HepG2 (cell line): ENCODE results near the gene BICRA. TPM values are rescaled to one million over a fixed set of nuclear protein-coding genes. Genes with fewer than 3 reads are reported as not detected.
A peak's percentile ranks its signal among the peaks of the same experiment; 100 is the strongest.

Experiments used
- ASH2L ChIP-seq: fragments of 300-600, 200-600 bp; sonication (generic); IDR thresholded peaks from 2 replicates; pipeline ENCODE4 v1.7.0; 2017; ENCODE audit warnings: low read depth, mild to moderate bottlenecking, moderate library complexity, mixed read lengths, low read length; ENCODE audit not compliant: insufficient read length
- ERF ChIP-seq: IDR thresholded peaks from 2 replicates; pipeline ENCODE4 v1.6.1; 2018; ENCODE audit warnings: missing biosample characterization, missing genetic modification reagents
- HDAC1 ChIP-seq: sonication (generic); formaldehyde crosslinking; IDR thresholded peaks from 2 replicates; pipeline ENCODE4 v1.5.1; 2020; ENCODE audit warnings: mild to moderate bottlenecking, missing genetic modification reagents
- HDAC2 ChIP-seq: sonication (generic); formaldehyde crosslinking; IDR thresholded peaks from 2 replicates; pipeline ENCODE4 v1.4.0; 2020; ENCODE audit warnings: missing genetic modification reagents
- MAFG ChIP-seq: sonication (generic); formaldehyde crosslinking; IDR thresholded peaks from 2 replicates; pipeline ENCODE4 v1.5.1; 2020; ENCODE audit warnings: mild to moderate bottlenecking, missing genetic modification reagents
- MYC ChIP-seq: sonication (generic); formaldehyde crosslinking; IDR thresholded peaks from 2 replicates; pipeline ENCODE4 v1.9.0; 2021; ENCODE audit warnings: missing genetic modification reagents, borderline replicate concordance
- NFRKB ChIP-seq: fragments of 450-650 bp; IDR thresholded peaks from 2 replicates; pipeline ENCODE4 v1.6.1; 2017
- REXO4 ChIP-seq: sonication (generic); formaldehyde crosslinking; IDR thresholded peaks from 2 replicates; pipeline ENCODE4 v1.8.0; 2022; ENCODE audit warnings: missing genetic modification reagents, mild to moderate bottlenecking, borderline replicate concordance
- SUZ12 ChIP-seq: fragments of 150-350 bp; IDR thresholded peaks from 2 replicates; pipeline ENCODE4 v1.6.1; 2014; ENCODE audit warnings: low read depth, low read length
- TEAD2 ChIP-seq: sonication (generic); formaldehyde crosslinking; IDR thresholded peaks from 2 replicates; pipeline ENCODE4 v1.9.0; 2021; ENCODE audit warnings: missing genetic modification reagents
- ZNF337 ChIP-seq: sonication (generic); formaldehyde crosslinking; IDR thresholded peaks from 2 replicates; pipeline ENCODE4 v1.5.1; 2020; ENCODE audit warnings: missing genetic modification reagents, low read depth, mild to moderate bottlenecking, borderline replicate concordance
- ZNF501 ChIP-seq: sonication (generic); formaldehyde crosslinking; IDR thresholded peaks from 2 replicates; pipeline ENCODE4 v1.5.1; 2020; ENCODE audit warnings: mild to moderate bottlenecking, moderate library complexity, missing genetic modification reagents
- ZSCAN31 ChIP-seq: sonication (generic); formaldehyde crosslinking; IDR thresholded peaks from 2 replicates; pipeline ENCODE4 v1.5.0; 2020; ENCODE audit warnings: low read depth, mild to moderate bottlenecking, missing genetic modification reagents
- polyA plus RNA-seq, 8 experiments: library from polyadenylated mRNA; depleted of rRNA in 3 of 8; stranded (reverse) in 7 of 8; unstranded in 1 of 8; fragments of >200 nt; fragmentation: Illumina TruSeq in 4 of 8; extraction: Trizol in 4 of 8; gene quantifications; 2 replicates each; pipeline versions ENCODE4 v1.2.1 to v1.2.3, GENCODE V29; 2011 to 2016; ENCODE audit warnings: low read depth in 4 of 8, missing spikeins in 1 of 8, mixed read lengths in 1 of 8; ENCODE audit not compliant: insufficient read depth in 1 of 8
- total RNA-seq, 5 experiments: library from RNA; depleted of rRNA; stranded (reverse); fragments of >200 nt; fragmentation: Illumina TruSeq; extraction: Trizol; gene quantifications; 2 replicates each; pipeline ENCODE4 v1.2.3, GENCODE V29; 2016; ENCODE audit warnings: low read depth in 1 of 5
- TF ChIP-seq, protein P1 (sequence below): sonication (generic); formaldehyde crosslinking; IDR thresholded peaks from 2 replicates; pipeline ENCODE4 v1.4.0; 2020; ENCODE audit warnings: missing genetic modification reagents
- TF ChIP-seq, protein P2 (sequence below): IDR thresholded peaks from 2 replicates; pipeline ENCODE4 v1.6.1; 2016; ENCODE audit warnings: missing compliant biosample characterization, missing genetic modification reagents, borderline replicate concordance
- TF ChIP-seq, protein P3 (sequence below): sonication (generic); formaldehyde crosslinking; IDR thresholded peaks from 2 replicates; pipeline ENCODE4 v1.5.1; 2020; ENCODE audit warnings: mild to moderate bottlenecking, moderate library complexity, missing genetic modification reagents
- TF ChIP-seq, protein P4 (sequence below): sonication (generic); formaldehyde crosslinking; IDR thresholded peaks from 2 replicates; pipeline ENCODE4 v1.5.0; 2020; ENCODE audit warnings: missing genetic modification reagents
- TF ChIP-seq, protein P5 (sequence below): sonication (generic); formaldehyde crosslinking; conservative IDR thresholded peaks from 2 replicates; pipeline ENCODE4 v1.4.0; 2020; ENCODE audit warnings: mild to moderate bottlenecking, missing genetic modification reagents, moderate library complexity

BICRA gene
- total and polyA plus RNA-seq, 2 of the 13 experiments (the other 11 are each of a cell fraction or from before 2014, with no cell fraction given): 0.55 to 0.71 TPM

DNA sequence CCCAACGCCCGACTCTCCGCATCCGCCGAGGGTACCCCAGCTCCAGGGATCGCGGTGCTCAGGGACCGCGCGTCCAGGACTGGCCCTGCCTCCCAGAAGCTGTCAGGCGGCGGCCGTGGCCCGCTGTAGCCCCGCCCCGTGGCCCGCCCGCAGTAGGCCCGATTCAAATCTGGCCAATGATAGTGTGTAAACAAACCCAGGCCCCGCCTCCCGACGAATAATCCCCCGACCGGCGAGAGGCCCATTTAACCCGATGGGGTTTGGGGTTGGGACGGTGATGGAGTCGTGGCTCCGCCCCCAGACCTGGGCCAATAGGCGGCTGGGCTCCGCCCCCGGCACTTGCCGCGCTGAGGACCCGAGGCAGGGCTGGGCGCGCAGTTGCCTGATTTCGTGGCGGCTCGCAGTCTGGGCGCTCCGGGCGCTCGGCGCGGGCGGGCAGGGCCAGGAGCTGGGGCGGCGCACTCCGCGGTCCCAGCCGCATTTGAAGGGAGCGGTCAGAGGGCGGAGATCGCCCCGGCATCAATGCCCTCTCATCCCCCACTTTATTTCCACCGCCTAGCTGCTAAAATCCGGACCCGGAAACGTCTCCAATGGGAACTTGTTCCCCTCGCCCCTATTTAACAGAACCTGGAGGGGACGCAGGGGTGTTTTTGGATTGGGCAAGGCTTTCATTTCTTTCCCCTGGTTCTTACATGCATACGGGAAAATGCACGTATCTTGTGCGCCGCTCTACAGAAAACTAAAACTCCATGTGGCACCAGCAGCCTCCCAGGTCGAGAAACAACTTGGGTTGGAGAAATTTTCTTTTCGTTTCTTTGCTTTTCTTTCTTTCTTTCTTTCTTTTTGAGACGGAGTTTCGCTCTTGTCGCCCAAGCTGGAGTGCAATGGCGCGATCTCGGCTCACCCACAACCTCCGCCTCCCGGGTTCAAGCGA lies 8.4 kb upstream of the BICRA start (continued):
- TF ChIP-seq, protein P1, sequence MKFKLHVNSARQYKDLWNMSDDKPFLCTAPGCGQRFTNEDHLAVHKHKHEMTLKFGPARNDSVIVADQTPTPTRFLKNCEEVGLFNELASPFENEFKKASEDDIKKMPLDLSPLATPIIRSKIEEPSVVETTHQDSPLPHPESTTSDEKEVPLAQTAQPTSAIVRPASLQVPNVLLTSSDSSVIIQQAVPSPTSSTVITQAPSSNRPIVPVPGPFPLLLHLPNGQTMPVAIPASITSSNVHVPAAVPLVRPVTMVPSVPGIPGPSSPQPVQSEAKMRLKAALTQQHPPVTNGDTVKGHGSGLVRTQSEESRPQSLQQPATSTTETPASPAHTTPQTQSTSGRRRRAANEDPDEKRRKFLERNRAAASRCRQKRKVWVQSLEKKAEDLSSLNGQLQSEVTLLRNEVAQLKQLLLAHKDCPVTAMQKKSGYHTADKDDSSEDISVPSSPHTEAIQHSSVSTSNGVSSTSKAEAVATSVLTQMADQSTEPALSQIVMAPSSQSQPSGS (CRISPR knock-in tag): peak; percentile 70; the same call in 1 of the 2 replicates
- TF ChIP-seq NFRKB (no peak), ASH2L (peak; percentile 27), HDAC1 (CRISPR knock-in tag) (peak; percentile 77), ZSCAN31 (peak; percentile 82; the same call in 1 of the 2 replicates), MAFG (CRISPR knock-in tag) (no peak), HDAC2 (CRISPR knock-in tag) (peak; percentile 48; the same call in 1 of the 2 replicates), SUZ12 (no peak), TEAD2 (CRISPR knock-in tag) (no peak), ERF (CRISPR knock-in tag) (peak; percentile 50; the same call in 1 of the 2 replicates), ZNF501 (CRISPR knock-in tag) (peak; percentile 87), ZNF337 (CRISPR knock-in tag) (no peak), REXO4 (CRISPR knock-in tag) (no peak), MYC (0 out of 2 replicates have a peak, but pooled peaks have one; percentile 59)
- TF ChIP-seq, protein P2, sequence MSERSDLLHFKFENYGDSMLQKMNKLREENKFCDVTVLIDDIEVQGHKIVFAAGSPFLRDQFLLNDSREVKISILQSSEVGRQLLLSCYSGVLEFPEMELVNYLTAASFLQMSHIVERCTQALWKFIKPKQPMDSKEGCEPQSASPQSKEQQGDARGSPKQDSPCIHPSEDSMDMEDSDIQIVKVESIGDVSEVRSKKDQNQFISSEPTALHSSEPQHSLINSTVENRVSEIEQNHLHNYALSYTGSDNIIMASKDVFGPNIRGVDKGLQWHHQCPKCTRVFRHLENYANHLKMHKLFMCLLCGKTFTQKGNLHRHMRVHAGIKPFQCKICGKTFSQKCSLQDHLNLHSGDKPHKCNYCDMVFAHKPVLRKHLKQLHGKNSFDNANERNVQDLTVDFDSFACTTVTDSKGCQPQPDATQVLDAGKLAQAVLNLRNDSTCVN (CRISPR knock-in tag): no peak; the same call in 1 of the 2 replicates
- TF ChIP-seq, protein P3, sequence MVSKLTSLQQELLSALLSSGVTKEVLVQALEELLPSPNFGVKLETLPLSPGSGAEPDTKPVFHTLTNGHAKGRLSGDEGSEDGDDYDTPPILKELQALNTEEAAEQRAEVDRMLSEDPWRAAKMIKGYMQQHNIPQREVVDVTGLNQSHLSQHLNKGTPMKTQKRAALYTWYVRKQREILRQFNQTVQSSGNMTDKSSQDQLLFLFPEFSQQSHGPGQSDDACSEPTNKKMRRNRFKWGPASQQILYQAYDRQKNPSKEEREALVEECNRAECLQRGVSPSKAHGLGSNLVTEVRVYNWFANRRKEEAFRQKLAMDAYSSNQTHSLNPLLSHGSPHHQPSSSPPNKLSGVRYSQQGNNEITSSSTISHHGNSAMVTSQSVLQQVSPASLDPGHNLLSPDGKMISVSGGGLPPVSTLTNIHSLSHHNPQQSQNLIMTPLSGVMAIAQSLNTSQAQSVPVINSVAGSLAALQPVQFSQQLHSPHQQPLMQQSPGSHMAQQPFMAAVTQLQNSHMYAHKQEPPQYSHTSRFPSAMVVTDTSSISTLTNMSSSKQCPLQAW (CRISPR knock-in tag): peak; percentile 80
- TF ChIP-seq, protein P4, sequence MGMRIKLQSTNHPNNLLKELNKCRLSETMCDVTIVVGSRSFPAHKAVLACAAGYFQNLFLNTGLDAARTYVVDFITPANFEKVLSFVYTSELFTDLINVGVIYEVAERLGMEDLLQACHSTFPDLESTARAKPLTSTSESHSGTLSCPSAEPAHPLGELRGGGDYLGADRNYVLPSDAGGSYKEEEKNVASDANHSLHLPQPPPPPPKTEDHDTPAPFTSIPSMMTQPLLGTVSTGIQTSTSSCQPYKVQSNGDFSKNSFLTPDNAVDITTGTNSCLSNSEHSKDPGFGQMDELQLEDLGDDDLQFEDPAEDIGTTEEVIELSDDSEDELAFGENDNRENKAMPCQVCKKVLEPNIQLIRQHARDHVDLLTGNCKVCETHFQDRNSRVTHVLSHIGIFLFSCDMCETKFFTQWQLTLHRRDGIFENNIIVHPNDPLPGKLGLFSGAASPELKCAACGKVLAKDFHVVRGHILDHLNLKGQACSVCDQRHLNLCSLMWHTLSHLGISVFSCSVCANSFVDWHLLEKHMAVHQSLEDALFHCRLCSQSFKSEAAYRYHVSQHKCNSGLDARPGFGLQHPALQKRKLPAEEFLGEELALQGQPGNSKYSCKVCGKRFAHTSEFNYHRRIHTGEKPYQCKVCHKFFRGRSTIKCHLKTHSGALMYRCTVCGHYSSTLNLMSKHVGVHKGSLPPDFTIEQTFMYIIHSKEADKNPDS: no peak; the same call in 1 of the 2 replicates
- TF ChIP-seq, protein P5, sequence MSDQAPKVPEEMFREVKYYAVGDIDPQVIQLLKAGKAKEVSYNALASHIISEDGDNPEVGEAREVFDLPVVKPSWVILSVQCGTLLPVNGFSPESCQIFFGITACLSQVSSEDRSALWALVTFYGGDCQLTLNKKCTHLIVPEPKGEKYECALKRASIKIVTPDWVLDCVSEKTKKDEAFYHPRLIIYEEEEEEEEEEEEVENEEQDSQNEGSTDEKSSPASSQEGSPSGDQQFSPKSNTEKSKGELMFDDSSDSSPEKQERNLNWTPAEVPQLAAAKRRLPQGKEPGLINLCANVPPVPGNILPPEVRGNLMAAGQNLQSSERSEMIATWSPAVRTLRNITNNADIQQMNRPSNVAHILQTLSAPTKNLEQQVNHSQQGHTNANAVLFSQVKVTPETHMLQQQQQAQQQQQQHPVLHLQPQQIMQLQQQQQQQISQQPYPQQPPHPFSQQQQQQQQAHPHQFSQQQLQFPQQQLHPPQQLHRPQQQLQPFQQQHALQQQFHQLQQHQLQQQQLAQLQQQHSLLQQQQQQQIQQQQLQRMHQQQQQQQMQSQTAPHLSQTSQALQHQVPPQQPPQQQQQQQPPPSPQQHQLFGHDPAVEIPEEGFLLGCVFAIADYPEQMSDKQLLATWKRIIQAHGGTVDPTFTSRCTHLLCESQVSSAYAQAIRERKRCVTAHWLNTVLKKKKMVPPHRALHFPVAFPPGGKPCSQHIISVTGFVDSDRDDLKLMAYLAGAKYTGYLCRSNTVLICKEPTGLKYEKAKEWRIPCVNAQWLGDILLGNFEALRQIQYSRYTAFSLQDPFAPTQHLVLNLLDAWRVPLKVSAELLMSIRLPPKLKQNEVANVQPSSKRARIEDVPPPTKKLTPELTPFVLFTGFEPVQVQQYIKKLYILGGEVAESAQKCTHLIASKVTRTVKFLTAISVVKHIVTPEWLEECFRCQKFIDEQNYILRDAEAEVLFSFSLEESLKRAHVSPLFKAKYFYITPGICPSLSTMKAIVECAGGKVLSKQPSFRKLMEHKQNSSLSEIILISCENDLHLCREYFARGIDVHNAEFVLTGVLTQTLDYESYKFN (CRISPR knock-in tag): peak; percentile 66
